Naive thymus-derived CD8-positive, alpha-beta T cell (primary cell): ENCODE data around the gene ADAMTS14. TPM values are rescaled to one million over a fixed set of nuclear protein-coding genes. Genes with fewer than 3 reads are reported as not detected.
"Not testable (repeated sequence)": the region's sequence is repeated elsewhere in the genome, so short reads cannot be mapped to it uniquely, and the experiment has no call there.

Experiments
- ATAC-seq, 2 donors: fragments of 150-1000 bp; cut with Tn5 transposase in 1 of 2; sonication (Bioruptor Pico), chemical (Tn5 transposase) in 1 of 2; 1 replicate in 1 of 2; 2 replicates in 1 of 2; pipeline ENCODE4 v1.10.0; 2021; ENCODE audit warnings: mild to moderate bottlenecking in 2 of 2, moderate library complexity in 2 of 2
- POLR2A ChIA-PET: fragments of 350-600 bp; sonication (Branson Sonifier 250); formaldehyde crosslinking; loops from one replicate; lab custom pipeline; 2021; ENCODE audit warnings: antibody characterized with exemption; lab: Charles Lee
- DNase-seq, 10 donors: peaks; one replicate each; pipeline versions ENCODE4 v3.0.0 to v3.0.0-alpha.2; 2020 to 2022
- H3K27ac Mint-ChIP-seq, 10 donors: one replicate each; pipeline ENCODE4 v1.8.0; 2020 to 2022; ENCODE audit warnings: mild to moderate bottlenecking in 10 of 10, mixed read lengths in 10 of 10, moderate library complexity in 4 of 10, inconsistent platforms in 1 of 10
- H3K27me3 Mint-ChIP-seq, 5 donors: one replicate each; pipeline ENCODE4 v1.8.0; 2021 to 2022; ENCODE audit warnings: mixed read lengths in 5 of 5
- H3K36me3 Mint-ChIP-seq, 3 donors: one replicate each; pipeline ENCODE4 v1.8.0; 2020 to 2022; ENCODE audit warnings: mixed read lengths in 3 of 3, mild to moderate bottlenecking in 2 of 3, inconsistent platforms in 1 of 3
- H3K4me1 Mint-ChIP-seq, 4 donors: one replicate each; pipeline ENCODE4 v1.8.0; 2021 to 2022; ENCODE audit warnings: mixed read lengths in 4 of 4
- H3K4me3 Mint-ChIP-seq, 10 donors: one replicate each; pipeline ENCODE4 v1.8.0; 2020 to 2022; ENCODE audit warnings: mild to moderate bottlenecking in 10 of 10, mixed read lengths in 10 of 10, moderate library complexity in 6 of 10, inconsistent platforms in 1 of 10
- H3K9me3 Mint-ChIP-seq, 9 donors: one replicate each; pipeline ENCODE4 v1.8.0; 2020 to 2022; ENCODE audit warnings: mixed read lengths in 9 of 9, mild to moderate bottlenecking in 3 of 9, inconsistent platforms in 1 of 9, moderate library complexity in 1 of 9
- polyA plus RNA-seq, 3 donors: library from polyadenylated mRNA; unstranded; fragments of 300-500 nt; fragmentation: Illumina TruSeq; gene quantifications; one replicate each; pipeline ENCODE4 v1.2.3, GENCODE V29; 2021
- total RNA-seq, 8 experiments: library from RNA in 2 of 8; stranded (reverse) in 2 of 8; gene quantifications; one replicate each; pipeline ENCODE4 v1.2.3 and lab custom pipeline; 2021 to 2026

ADAMTS14 gene, protein sequence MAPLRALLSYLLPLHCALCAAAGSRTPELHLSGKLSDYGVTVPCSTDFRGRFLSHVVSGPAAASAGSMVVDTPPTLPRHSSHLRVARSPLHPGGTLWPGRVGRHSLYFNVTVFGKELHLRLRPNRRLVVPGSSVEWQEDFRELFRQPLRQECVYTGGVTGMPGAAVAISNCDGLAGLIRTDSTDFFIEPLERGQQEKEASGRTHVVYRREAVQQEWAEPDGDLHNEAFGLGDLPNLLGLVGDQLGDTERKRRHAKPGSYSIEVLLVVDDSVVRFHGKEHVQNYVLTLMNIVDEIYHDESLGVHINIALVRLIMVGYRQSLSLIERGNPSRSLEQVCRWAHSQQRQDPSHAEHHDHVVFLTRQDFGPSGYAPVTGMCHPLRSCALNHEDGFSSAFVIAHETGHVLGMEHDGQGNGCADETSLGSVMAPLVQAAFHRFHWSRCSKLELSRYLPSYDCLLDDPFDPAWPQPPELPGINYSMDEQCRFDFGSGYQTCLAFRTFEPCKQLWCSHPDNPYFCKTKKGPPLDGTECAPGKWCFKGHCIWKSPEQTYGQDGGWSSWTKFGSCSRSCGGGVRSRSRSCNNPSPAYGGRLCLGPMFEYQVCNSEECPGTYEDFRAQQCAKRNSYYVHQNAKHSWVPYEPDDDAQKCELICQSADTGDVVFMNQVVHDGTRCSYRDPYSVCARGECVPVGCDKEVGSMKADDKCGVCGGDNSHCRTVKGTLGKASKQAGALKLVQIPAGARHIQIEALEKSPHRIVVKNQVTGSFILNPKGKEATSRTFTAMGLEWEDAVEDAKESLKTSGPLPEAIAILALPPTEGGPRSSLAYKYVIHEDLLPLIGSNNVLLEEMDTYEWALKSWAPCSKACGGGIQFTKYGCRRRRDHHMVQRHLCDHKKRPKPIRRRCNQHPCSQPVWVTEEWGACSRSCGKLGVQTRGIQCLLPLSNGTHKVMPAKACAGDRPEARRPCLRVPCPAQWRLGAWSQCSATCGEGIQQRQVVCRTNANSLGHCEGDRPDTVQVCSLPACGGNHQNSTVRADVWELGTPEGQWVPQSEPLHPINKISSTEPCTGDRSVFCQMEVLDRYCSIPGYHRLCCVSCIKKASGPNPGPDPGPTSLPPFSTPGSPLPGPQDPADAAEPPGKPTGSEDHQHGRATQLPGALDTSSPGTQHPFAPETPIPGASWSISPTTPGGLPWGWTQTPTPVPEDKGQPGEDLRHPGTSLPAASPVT
- not detected for total RNA-seq
- polyA plus RNA-seq: not detected
- 0 to 0.08 (median 0) reads per million in 6 experiments for total RNA-seq (lab: John Stamatoyannopoulos, UW)

GRCh38 chr10:70672165-70673042, at the start of gene ADAMTS14:
Gene ADAMTS14, plus strand, starts transcription at chr10:70672506. Its CDS starts 297 bp downstream, at chr10:70672803.
- Mint-ChIP-seq H3K4me3 (peak within 1 kb of the TSS; percentile 36 to 88 (median 72)), H3K27me3 (peaks cover 25 to 65% (median 32%) of the 10 kb centered on the region in 5 donors), H3K36me3 (peaks cover 0 to 4% (median 0%) of the 10 kb centered on the region in 3 donors), H3K27ac (peak within 1 kb of the TSS in 1 of 10 donors; percentile 48), H3K4me1 (peaks cover 5 to 14% (median 10%) of the 10 kb centered on the region in 4 donors), H3K9me3 (peaks cover 0 to 20% (median 3%) of the 10 kb centered on the region in 9 donors)
- ATAC-seq (peak; percentile 33 to 47), DNase-seq (peak in 2 of 10 donors; percentile 12 to 26)
- POLR2A ChIA-PET: no interaction called here

DNA sequence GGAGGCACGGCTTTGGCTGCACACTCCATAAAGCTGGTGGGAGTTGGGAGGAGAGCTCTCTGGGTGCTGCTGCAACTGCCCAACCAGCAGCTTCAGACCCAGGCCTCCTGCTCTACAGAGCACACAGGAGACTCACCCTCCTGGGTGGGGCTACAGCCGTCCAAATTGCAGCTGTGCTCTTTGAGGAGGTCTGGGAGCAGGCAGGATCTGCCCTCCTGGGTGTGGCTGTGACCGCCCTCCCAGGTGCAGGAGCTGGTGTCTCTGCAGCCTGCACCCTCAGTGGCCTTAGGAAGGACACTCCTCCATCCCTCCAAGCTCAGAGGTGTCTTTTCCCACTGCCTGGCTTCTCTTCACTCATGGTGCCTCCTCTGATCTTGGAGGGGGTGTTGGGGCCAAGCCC, 49.8 kb upstream of the ADAMTS14 start:
- H3K27me3 Mint-ChIP-seq: peaks cover 0 to 6% (median 0%) of the 10 kb centered on the region in 5 donors
- ATAC-seq: no peak
- H3K36me3 Mint-ChIP-seq: peaks cover 0 to 9% (median 3%) of the 10 kb centered on the region in 3 donors
- H3K4me3 Mint-ChIP-seq: no peak overlapping the region
- no peak for DNase-seq
- H3K9me3 Mint-ChIP-seq: peaks cover 0 to 19% (median 9%) of the 10 kb centered on the region in 9 donors
- H3K4me1 Mint-ChIP-seq: peaks cover 5 to 15% (median 12%) of the 10 kb centered on the region in 4 donors
- POLR2A ChIA-PET: no interaction called here
- H3K27ac Mint-ChIP-seq: no peak overlapping the region

GRCh38 chr10:70622981-70623844, 49.1 kb upstream of the ADAMTS14 start:
- Mint-ChIP-seq H3K27me3 (peaks cover 0 to 8% (median 0%) of the 10 kb centered on the region in 5 donors), H3K9me3 (peaks cover 0 to 22% (median 9%) of the 10 kb centered on the region in 9 donors), H3K4me1 (peaks cover 4 to 11% (median 9%) of the 10 kb centered on the region in 4 donors), H3K27ac (no peak overlapping the region), H3K36me3 (peaks cover 0 to 9% (median 3%) of the 10 kb centered on the region in 3 donors), H3K4me3 (no peak overlapping the region)
- POLR2A ChIA-PET: no interaction called here
- no peak for ATAC-seq
- DNase-seq: no peak

GRCh38 chr10:70626056-70626455, 46.2 kb upstream of the ADAMTS14 start:
- Mint-ChIP-seq H3K36me3 (peaks cover 0 to 11% (median 3%) of the 10 kb centered on the region in 3 donors), H3K27ac (no peak overlapping the region)

GRCh38 chr10:70629338-70629737, 43.0 kb upstream of the ADAMTS14 start:
- peaks cover 0 to 8% (median 3%) of the 10 kb centered on the region in 3 donors for H3K36me3 Mint-ChIP-seq
- H3K9me3 Mint-ChIP-seq: peaks cover 0 to 24% (median 7%) of the 10 kb centered on the region in 9 donors
- no peak overlapping the region for H3K27ac Mint-ChIP-seq
- no peaks in the 10 kb centered on the region for H3K4me1 Mint-ChIP-seq
- DNase-seq: no peak
- H3K4me3 Mint-ChIP-seq: no peak overlapping the region
- no peak for ATAC-seq
- POLR2A ChIA-PET: no interaction called here
- peaks cover 0 to 3% (median 0%) of the 10 kb centered on the region in 5 donors for H3K27me3 Mint-ChIP-seq

More at GRCh38 chr10:70626056-70626455, 46.2 kb upstream of the ADAMTS14 start:
- Mint-ChIP-seq H3K4me3 (no peak overlapping the region), H3K9me3 (peaks cover 0 to 26% (median 7%) of the 10 kb centered on the region in 9 donors), H3K27me3 (peaks cover 0 to 5% (median 0%) of the 10 kb centered on the region in 5 donors), H3K4me1 (no peaks in the 10 kb centered on the region)
- no peak for DNase-seq
- POLR2A ChIA-PET: no interaction called here
- no peak for ATAC-seq

DNA sequence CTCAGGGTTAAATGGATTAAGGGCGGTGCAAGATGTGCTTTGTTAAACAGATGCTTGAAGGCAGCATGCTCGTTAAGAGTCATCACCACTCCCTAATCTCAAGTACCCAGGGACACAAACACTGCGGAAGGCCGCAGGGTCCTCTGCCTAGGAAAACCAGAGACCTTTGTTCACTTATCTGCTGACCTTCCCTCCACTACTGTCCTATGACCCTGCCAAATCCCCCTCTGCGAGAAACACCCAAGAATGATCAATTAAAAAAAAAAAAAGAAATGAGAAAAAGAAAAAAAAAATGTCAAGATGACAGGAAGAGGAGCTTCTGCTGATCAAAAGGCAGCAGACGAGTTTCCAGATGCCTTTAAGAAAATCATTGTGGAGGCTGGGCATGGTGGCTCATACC, 40.6 kb upstream of the ADAMTS14 start:
- not testable (repeated sequence) for ATAC-seq, H3K4me1 Mint-ChIP-seq, H3K36me3 Mint-ChIP-seq, H3K27me3 Mint-ChIP-seq, DNase-seq, H3K4me3 Mint-ChIP-seq
- Mint-ChIP-seq H3K27ac (peak overlapping the region in 1 of 10 donors; percentile 35), H3K9me3 (peaks cover 0 to 19% (median 7%) of the 10 kb centered on the region in 9 donors)
- POLR2A ChIA-PET: interaction anchor here (0.7 kb wide), 2 partner anchors 15 to 1610 kb away, joined by 3 read pairs; no protein-coding TSS in a partner anchor

DNA sequence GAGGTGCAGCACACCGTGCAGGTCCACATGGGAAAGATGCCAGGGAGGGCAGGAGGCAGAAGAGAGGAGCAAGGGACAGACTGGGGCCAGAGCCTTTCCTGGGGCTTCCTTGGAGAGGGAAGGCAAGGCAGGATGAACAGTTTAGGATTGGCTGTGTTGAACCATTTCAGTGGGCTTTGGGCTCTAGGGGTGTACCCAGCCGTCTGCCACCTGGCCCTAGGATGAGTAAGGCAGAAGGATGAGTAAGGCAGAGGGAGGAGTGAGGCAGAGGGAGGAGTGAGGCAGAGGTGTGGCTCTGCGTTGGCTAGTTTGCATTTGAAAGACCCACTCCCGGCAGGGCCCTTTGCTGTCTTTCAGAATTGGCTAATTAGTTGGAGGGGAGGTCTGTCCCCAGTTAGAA, 38.3 kb upstream of the ADAMTS14 start:
- peaks cover 0 to 9% (median 6%) of the 10 kb centered on the region in 9 donors for H3K9me3 Mint-ChIP-seq
- DNase-seq: no peak
- no peak overlapping the region for H3K4me3 Mint-ChIP-seq
- H3K4me1 Mint-ChIP-seq: no peaks in the 10 kb centered on the region
- no peaks in the 10 kb centered on the region for H3K27me3 Mint-ChIP-seq
- POLR2A ChIA-PET: no interaction called here
- H3K36me3 Mint-ChIP-seq: peaks cover 0 to 8% (median 3%) of the 10 kb centered on the region in 3 donors
- H3K27ac Mint-ChIP-seq: peak overlapping the region in 1 of 10 donors; percentile 64
- no peak for ATAC-seq

DNA sequence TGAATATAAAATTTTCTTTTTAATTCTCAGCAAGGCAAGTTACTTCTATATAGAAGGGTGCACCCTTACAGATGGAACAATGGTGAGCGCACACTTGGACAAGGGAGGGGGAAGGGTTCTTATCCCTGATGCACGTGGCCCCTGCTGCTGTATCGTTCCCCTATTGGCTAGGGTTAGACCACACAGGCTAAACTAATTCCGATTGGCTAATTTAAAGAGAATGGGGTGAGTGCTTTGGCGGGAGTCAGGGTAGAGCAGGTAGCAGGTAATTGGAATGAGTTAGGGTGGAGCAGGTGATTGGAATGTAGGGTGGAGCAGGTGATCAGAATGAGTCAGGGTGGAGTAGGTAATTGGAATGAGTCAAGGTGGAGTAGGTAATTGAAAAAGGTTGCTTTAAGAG, 37.8 kb upstream of the ADAMTS14 start:
- not testable (repeated sequence) for H3K27ac Mint-ChIP-seq, H3K27me3 Mint-ChIP-seq, DNase-seq, H3K4me3 Mint-ChIP-seq, ATAC-seq, H3K36me3 Mint-ChIP-seq, H3K9me3 Mint-ChIP-seq, H3K4me1 Mint-ChIP-seq
- POLR2A ChIA-PET: interaction anchor here (0.7 kb wide), 1 partner anchor 436 kb away, joined by 3 read pairs; no protein-coding TSS in a partner anchor

GRCh38 chr10:70639640-70640383, 32.5 kb upstream of the ADAMTS14 start:
- H3K27me3 Mint-ChIP-seq, POLR2A ChIA-PET, H3K4me3 Mint-ChIP-seq, DNase-seq, H3K4me1 Mint-ChIP-seq, ATAC-seq, H3K27ac Mint-ChIP-seq, H3K36me3 Mint-ChIP-seq: not testable (repeated sequence)
- H3K9me3 Mint-ChIP-seq: peaks cover 0 to 10% (median 0%) of the 10 kb centered on the region in 9 donors

GRCh38 chr10:70643272-70643671, 29.0 kb upstream of the ADAMTS14 start:
- ATAC-seq, H3K4me1 Mint-ChIP-seq, POLR2A ChIA-PET, H3K27me3 Mint-ChIP-seq, H3K27ac Mint-ChIP-seq, H3K36me3 Mint-ChIP-seq, DNase-seq, H3K4me3 Mint-ChIP-seq: not testable (repeated sequence)
- H3K9me3 Mint-ChIP-seq: peaks cover 0 to 15% (median 9%) of the 10 kb centered on the region in 9 donors
